ENCODE data around the gene ADRM1.

Gene ADRM1

GRCh38 chr20:62326959-62327725, 24.3 kb downstream of the ADRM1 start:
- no peak overlapping the region for H3K27ac ChIP-seq (ENCODE audit: low read depth, low read length)
- H3K27me3 ChIP-seq (ENCODE audit: control insufficient read depth, insufficient read depth, low read length) = no peaks in the 10 kb centered on the region
- no peak overlapping the region for H3K4me3 ChIP-seq (ENCODE audit: low read length)
- peaks cover 31% of the 10 kb centered on the region for H3K36me3 ChIP-seq (ENCODE audit: control insufficient read depth, insufficient read depth, low read length)
- no peaks in the 10 kb centered on the region for H3K4me1 ChIP-seq (ENCODE audit: control insufficient read depth, insufficient read depth, low read length)
- no peak overlapping the region for H3K9ac ChIP-seq (ENCODE audit: low read length)

GRCh38 chr20:62327726-62328495, 25.1 kb downstream of the ADRM1 start:
- Histone ChIP-seq H3K4me3 (ENCODE audit: low read length) (no peak overlapping the region), H3K9ac (ENCODE audit: low read length) (no peak overlapping the region), H3K27ac (ENCODE audit: low read depth, low read length) (no peak overlapping the region), H3K36me3 (ENCODE audit: control insufficient read depth, insufficient read depth, low read length) (peaks cover 31% of the 10 kb centered on the region), H3K4me1 (ENCODE audit: control insufficient read depth, insufficient read depth, low read length) (no peaks in the 10 kb centered on the region), H3K27me3 (ENCODE audit: control insufficient read depth, insufficient read depth, low read length) (no peaks in the 10 kb centered on the region)

DNA sequence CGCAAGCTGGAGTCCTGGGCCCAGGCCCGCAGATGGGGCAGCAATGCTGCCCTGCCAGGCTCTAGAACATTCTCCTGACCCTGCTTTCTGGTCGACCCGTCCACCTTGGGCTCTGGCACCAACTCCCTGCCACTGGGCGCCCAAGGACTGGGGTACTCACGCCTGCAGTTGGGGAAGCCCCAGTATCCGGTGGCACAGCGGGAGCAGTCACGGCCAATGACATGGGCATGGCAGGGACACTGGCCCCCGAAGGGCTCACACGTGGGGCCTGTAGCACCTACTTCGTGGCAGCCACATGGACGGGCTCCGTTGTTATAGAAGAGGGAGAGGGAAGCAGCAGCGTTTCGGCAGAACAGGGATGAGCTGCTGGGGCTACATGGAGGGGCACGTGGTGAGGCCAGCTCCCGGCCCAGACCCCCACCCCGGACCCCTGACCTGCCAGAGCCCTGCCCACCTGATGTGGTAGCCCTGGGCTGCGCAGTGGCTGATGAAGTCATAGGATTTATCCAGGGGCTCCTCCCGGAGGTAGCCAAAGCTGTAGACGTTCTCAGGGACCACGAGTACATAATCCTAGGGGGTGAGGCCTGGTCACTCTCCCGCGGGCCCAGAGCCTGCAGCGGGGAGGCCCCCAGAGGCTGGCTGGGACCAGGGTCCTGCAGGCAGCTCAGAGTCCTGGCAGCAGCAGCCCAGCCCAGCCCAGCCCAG, 26.0 kb downstream of the ADRM1 start:
- Histone ChIP-seq H3K4me1 (ENCODE audit: control insufficient read depth, insufficient read depth, low read length) (no peaks in the 10 kb centered on the region), H3K36me3 (ENCODE audit: control insufficient read depth, insufficient read depth, low read length) (peaks cover 31% of the 10 kb centered on the region), H3K27ac (ENCODE audit: low read depth, low read length) (no peak overlapping the region), H3K4me3 (ENCODE audit: low read length) (no peak overlapping the region), H3K9ac (ENCODE audit: low read length) (no peak overlapping the region), H3K27me3 (ENCODE audit: control insufficient read depth, insufficient read depth, low read length) (no peaks in the 10 kb centered on the region)

DNA sequence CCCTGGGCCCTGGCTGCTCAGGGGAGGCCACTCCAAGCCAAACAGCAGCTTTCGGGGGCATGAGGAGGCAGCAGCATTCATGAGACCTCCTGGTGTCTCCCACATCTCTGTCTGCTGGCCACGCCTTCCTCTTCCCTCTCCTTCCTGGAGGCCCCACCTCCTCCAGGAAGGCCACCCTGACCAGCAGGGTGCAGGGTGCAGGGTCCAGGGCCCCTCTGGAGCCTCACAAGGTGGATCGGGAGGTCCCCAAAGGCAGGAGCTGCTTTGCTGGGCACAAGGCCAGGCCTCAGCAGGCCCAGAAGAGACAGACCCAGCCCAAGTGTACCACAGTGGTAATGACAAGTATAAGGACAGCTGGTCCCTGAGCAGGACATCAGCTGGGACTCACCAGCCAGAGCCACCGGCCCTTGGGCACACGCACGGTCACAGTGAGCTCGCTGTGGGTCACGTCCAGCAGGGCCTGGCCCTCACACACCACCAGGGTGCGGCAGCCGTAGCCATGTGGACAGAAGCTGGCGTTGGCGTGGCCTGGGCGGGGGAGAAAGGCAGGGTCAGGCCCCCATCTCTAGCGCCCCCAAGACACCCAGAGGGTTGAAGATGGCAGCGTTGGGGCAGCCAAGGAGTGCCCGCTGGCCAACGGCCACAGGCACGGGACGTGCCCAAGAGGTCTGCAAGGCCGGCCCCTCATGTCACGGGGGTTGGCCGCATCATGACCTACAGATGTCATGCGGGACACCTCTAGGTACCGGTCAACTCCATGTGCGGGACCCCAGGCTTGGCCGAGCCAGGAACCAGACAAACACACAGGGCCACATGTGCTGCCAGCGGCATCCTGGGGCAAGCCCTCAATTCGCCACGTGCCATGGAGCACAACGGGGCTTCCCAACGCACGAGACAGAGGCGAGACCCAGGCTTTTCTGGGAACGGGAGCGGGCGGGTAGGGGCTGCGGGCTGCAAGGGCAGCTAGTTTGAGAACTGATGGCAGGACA, 26.9 kb downstream of the ADRM1 start:
- Histone ChIP-seq H3K4me1 (ENCODE audit: control insufficient read depth, insufficient read depth, low read length) (no peaks in the 10 kb centered on the region), H3K27ac (ENCODE audit: low read depth, low read length) (no peak overlapping the region), H3K27me3 (ENCODE audit: control insufficient read depth, insufficient read depth, low read length) (no peaks in the 10 kb centered on the region), H3K4me3 (ENCODE audit: low read length) (no peak overlapping the region), H3K9ac (ENCODE audit: low read length) (no peak overlapping the region), H3K36me3 (ENCODE audit: control insufficient read depth, insufficient read depth, low read length) (peaks cover 32% of the 10 kb centered on the region)

- peaks cover 28% of the 10 kb centered on the region for H3K36me3 ChIP-seq (ENCODE audit: control insufficient read depth, insufficient read depth, low read length)
- no peaks in the 10 kb centered on the region for H3K27me3 ChIP-seq (ENCODE audit: control insufficient read depth, insufficient read depth, low read length)
- H3K4me3 ChIP-seq (ENCODE audit: low read length) = no peak overlapping the region
- H3K9ac ChIP-seq (ENCODE audit: low read length) = no peak overlapping the region
- no peaks in the 10 kb centered on the region for H3K4me1 ChIP-seq (ENCODE audit: control insufficient read depth, insufficient read depth, low read length)
- H3K27ac ChIP-seq (ENCODE audit: low read depth, low read length) = no peak overlapping the region
These were observed 27.9 kb downstream of the ADRM1 start for GRCh38 chr20:62330576-62331317.

DNA sequence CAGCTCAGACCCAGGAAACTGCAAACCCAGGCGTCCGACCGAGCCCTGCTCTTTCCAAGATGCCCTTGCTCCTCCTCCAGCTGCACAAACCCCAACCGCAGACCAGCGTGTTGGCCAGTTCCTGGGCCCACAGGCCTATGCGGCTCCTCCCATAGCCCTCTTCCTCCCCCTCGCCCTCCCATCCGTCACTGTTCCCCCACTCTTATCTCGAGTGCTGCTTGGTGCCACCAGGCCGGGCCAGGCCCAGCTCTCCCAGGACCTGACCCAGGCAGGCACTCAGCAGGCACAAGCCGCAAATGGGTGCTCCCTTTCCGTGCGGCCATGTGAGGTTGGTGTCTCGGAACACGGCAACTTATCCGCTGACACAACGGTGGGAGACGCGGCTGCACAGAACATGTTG, 28.6 kb downstream of the ADRM1 start:
- Histone ChIP-seq H3K36me3 (ENCODE audit: control insufficient read depth, insufficient read depth, low read length) (peaks cover 29% of the 10 kb centered on the region), H3K9ac (ENCODE audit: low read length) (no peak overlapping the region), H3K4me3 (ENCODE audit: low read length) (no peak overlapping the region), H3K27me3 (ENCODE audit: control insufficient read depth, insufficient read depth, low read length) (no peaks in the 10 kb centered on the region), H3K4me1 (ENCODE audit: control insufficient read depth, insufficient read depth, low read length) (no peaks in the 10 kb centered on the region), H3K27ac (ENCODE audit: low read depth, low read length) (no peak overlapping the region)

DNA sequence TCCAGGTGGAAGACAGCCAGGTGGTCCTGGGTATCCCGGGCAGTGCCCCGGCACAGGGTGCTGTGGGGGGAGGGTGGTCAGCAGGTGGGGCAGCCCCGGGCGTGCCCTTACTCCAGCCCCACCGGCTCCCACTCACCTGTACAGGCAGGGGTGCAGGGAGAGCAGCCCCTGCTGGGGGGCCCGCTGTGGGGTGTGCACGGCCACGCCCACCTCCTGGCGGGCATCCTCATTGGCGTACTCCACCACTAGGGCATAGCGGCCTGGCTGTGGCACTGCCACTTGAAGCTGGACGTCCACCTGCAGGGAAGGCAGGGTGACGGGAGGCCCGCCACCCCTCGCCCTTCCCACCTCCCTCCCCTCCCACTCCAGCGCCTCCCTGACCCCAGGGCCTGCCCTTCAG, 29.6 kb downstream of the ADRM1 start:
- Histone ChIP-seq H3K9ac (ENCODE audit: low read length) (no peak overlapping the region), H3K36me3 (ENCODE audit: control insufficient read depth, insufficient read depth, low read length) (peaks cover 32% of the 10 kb centered on the region), H3K27ac (ENCODE audit: low read depth, low read length) (no peak overlapping the region), H3K27me3 (ENCODE audit: control insufficient read depth, insufficient read depth, low read length) (no peaks in the 10 kb centered on the region), H3K4me1 (ENCODE audit: control insufficient read depth, insufficient read depth, low read length) (no peaks in the 10 kb centered on the region), H3K4me3 (ENCODE audit: low read length) (no peak overlapping the region)

DNA sequence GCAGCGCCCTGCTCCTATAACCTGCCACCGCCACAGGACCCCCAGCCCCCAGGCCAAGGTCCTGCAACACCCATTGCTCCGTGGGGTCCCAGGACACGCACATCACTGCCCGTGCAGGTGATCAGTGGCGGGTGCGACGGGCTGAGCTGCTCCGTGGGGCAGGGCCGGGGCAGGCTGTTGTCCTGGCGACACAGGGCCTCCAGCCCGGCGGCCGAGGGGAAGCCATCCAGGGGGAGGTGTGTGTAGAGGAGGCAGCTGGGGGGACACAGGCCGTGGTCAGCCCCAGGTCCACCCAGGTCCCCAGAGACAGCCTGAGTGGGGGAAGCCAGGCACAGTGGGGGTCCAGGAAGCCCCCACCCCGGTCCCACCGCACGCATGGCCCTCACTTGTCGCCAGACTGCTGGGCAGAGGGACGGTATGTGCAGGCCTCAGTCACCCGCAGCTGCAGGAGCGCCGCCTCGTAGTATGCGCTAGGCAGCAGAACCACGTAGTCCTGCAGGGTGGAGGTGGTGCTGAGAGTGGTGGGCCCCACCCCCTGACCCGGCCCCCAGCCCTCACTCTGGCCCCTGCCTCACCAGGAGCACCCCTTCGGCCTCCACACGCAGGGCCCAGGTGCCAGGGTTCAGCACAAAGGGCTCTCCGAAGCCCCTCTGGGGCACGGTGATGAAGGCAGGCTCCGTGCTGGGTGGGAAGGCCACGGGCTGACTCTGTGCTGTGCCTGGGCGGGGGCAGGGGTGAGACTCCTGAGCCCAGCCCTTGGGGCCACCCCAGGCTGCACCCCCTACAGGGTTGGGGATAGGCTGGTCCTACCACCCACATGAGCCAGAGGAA, 30.4 kb downstream of the ADRM1 start:
- H3K4me3 ChIP-seq (ENCODE audit: low read length) = no peak overlapping the region
- H3K27ac ChIP-seq (ENCODE audit: low read depth, low read length) = no peak overlapping the region
- H3K27me3 ChIP-seq (ENCODE audit: control insufficient read depth, insufficient read depth, low read length) = no peaks in the 10 kb centered on the region
- no peaks in the 10 kb centered on the region for H3K4me1 ChIP-seq (ENCODE audit: control insufficient read depth, insufficient read depth, low read length)
- H3K36me3 ChIP-seq (ENCODE audit: control insufficient read depth, insufficient read depth, low read length) = peaks cover 40% of the 10 kb centered on the region
- no peak overlapping the region for H3K9ac ChIP-seq (ENCODE audit: low read length)

DNA sequence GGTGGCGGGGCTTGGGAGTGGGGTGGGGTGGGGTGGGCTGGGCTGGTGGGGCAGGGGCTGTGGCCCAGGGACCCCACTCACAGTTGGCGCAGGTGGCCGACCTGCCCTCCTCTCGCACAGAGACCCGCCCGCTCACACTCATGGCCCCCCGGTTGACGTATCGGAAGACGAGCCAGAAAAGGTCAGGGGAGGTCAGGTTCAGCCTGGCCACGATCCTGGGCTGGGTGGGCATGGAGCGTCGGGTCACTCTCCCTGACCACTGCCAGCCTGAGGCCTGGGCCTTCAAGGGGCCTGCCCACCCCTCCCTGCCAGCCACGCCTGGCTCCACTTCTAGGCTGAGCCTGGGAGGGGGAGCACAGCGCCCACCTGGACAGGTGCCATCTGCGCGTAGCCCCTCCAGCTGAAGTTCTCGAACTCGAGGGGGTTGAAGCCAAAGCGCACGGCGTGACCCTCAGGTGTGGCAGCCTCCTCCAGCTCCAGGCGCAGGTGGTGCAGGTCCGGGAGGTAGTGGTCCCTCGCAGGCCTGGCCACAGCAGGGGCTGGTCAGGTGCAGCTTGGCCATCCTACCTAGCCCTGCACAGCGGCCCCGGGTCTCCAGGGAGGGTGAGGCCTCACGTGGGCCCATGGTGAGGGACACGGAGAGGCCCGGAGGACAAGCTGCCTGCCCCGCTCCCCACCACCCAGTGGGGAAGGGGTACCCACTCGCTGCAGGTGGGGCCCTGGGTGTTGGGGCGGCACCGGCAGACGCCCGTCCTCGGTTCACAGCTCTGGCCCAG, 31.2 kb downstream of the ADRM1 start:
- Histone ChIP-seq H3K9ac (ENCODE audit: low read length) (no peak overlapping the region), H3K36me3 (ENCODE audit: control insufficient read depth, insufficient read depth, low read length) (peaks cover 37% of the 10 kb centered on the region), H3K4me1 (ENCODE audit: control insufficient read depth, insufficient read depth, low read length) (no peaks in the 10 kb centered on the region), H3K27ac (ENCODE audit: low read depth, low read length) (no peak overlapping the region), H3K27me3 (ENCODE audit: control insufficient read depth, insufficient read depth, low read length) (no peaks in the 10 kb centered on the region), H3K4me3 (ENCODE audit: low read length) (no peak overlapping the region)

- no peaks in the 10 kb centered on the region for H3K4me1 ChIP-seq (ENCODE audit: control insufficient read depth, insufficient read depth, low read length)
- H3K9ac ChIP-seq (ENCODE audit: low read length) = no peak overlapping the region
- no peak overlapping the region for H3K4me3 ChIP-seq (ENCODE audit: low read length)
- no peaks in the 10 kb centered on the region for H3K27me3 ChIP-seq (ENCODE audit: control insufficient read depth, insufficient read depth, low read length)
- H3K27ac ChIP-seq (ENCODE audit: low read depth, low read length) = no peak overlapping the region
- peaks cover 33% of the 10 kb centered on the region for H3K36me3 ChIP-seq (ENCODE audit: control insufficient read depth, insufficient read depth, low read length)
These were observed 32.1 kb downstream of the ADRM1 start for GRCh38 chr20:62334881-62335280.
